MCF 10A (cell line): ENCODE results near the gene HOXB5. TPM values are rescaled to one million over a fixed set of nuclear protein-coding genes. Genes with fewer than 3 reads are reported as not detected.

Experiments
- BruUV-seq: library from RNA; stranded (reverse); fragments of 400-500 nt; replicated peaks from 2 replicates; lab custom pipeline; 2021; lab: Mats Ljungman, UMichigan
- CTCF ChIA-PET: fragments of 300-600 bp; sonication (Branson Sonifier 250); formaldehyde crosslinking; extraction: SDS; loops from one replicate; lab custom pipeline; 2021; ENCODE audit warnings: antibody characterized with exemption, inconsistent platforms; lab: Yijun Ruan, JAX
- POLR2A ChIA-PET: fragments of 300-600, 350-650 bp; sonication (Branson Sonifier 250); formaldehyde crosslinking; extraction: SDS; loops from one replicate; lab custom pipeline; 2020; ENCODE audit warnings: antibody characterized with exemption, inconsistent platforms; lab: Yijun Ruan, JAX
- DNase-seq: peaks from one replicate; pipeline ENCODE4 v3.0.0-alpha.2; 2018; ENCODE audit not compliant: unreplicated experiment
- H3K27ac Mint-ChIP-seq: one replicate; pipeline ENCODE4 v1.8.0; 2022; ENCODE audit warnings: mild to moderate bottlenecking, low read depth, mixed read lengths; ENCODE audit not compliant: unreplicated experiment
- H3K27me3 Mint-ChIP-seq: one replicate; pipeline ENCODE4 v1.8.0; 2022; ENCODE audit warnings: mixed read lengths; ENCODE audit not compliant: insufficient read depth, unreplicated experiment
- H3K36me3 Mint-ChIP-seq: one replicate; pipeline ENCODE4 v1.8.0; 2022; ENCODE audit warnings: mild to moderate bottlenecking, moderate library complexity, mixed read lengths; ENCODE audit not compliant: insufficient read depth, unreplicated experiment
- H3K4me1 Mint-ChIP-seq: one replicate; pipeline ENCODE4 v1.8.0; 2022; ENCODE audit warnings: mixed read lengths; ENCODE audit not compliant: insufficient read depth, unreplicated experiment
- H3K4me3 Mint-ChIP-seq: one replicate; pipeline ENCODE4 v1.8.0; 2022; ENCODE audit warnings: mild to moderate bottlenecking, moderate library complexity, mixed read lengths; ENCODE audit not compliant: unreplicated experiment
- H3K9me3 Mint-ChIP-seq: one replicate; pipeline ENCODE4 v1.8.0; 2022; ENCODE audit warnings: mixed read lengths; ENCODE audit not compliant: unreplicated experiment
- intact Hi-C: fragments of 100-400 bp; cut with micrococcal nuclease; formaldehyde crosslinking; loops from 2 replicates; pipeline ENCODE4 v1.14.1; 2022
- total RNA-seq: library from RNA; stranded (reverse); gene quantifications from 2 replicates; pipeline ENCODE4 v1.2.3, GENCODE V29; 2022
- TF ChIP-seq, protein P1 (sequence below): fragments of 200-600 bp; IDR thresholded peaks from one replicate; pipeline ENCODE4 v1.8.0; 2022; ENCODE audit warnings: antibody characterized with exemption, mild to moderate bottlenecking; ENCODE audit not compliant: unreplicated experiment

HOXB5 gene
- total RNA-seq, 1 experiment from 2014 or later, result not detected

- TF ChIP-seq, protein P1, sequence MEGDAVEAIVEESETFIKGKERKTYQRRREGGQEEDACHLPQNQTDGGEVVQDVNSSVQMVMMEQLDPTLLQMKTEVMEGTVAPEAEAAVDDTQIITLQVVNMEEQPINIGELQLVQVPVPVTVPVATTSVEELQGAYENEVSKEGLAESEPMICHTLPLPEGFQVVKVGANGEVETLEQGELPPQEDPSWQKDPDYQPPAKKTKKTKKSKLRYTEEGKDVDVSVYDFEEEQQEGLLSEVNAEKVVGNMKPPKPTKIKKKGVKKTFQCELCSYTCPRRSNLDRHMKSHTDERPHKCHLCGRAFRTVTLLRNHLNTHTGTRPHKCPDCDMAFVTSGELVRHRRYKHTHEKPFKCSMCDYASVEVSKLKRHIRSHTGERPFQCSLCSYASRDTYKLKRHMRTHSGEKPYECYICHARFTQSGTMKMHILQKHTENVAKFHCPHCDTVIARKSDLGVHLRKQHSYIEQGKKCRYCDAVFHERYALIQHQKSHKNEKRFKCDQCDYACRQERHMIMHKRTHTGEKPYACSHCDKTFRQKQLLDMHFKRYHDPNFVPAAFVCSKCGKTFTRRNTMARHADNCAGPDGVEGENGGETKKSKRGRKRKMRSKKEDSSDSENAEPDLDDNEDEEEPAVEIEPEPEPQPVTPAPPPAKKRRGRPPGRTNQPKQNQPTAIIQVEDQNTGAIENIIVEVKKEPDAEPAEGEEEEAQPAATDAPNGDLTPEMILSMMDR, result no peak
- no peak overlapping the region for H3K27ac Mint-ChIP-seq
These were observed 44.0 kb upstream of the HOXB5 start for GRCh38 chr17:48637323-48638260.

DNA sequence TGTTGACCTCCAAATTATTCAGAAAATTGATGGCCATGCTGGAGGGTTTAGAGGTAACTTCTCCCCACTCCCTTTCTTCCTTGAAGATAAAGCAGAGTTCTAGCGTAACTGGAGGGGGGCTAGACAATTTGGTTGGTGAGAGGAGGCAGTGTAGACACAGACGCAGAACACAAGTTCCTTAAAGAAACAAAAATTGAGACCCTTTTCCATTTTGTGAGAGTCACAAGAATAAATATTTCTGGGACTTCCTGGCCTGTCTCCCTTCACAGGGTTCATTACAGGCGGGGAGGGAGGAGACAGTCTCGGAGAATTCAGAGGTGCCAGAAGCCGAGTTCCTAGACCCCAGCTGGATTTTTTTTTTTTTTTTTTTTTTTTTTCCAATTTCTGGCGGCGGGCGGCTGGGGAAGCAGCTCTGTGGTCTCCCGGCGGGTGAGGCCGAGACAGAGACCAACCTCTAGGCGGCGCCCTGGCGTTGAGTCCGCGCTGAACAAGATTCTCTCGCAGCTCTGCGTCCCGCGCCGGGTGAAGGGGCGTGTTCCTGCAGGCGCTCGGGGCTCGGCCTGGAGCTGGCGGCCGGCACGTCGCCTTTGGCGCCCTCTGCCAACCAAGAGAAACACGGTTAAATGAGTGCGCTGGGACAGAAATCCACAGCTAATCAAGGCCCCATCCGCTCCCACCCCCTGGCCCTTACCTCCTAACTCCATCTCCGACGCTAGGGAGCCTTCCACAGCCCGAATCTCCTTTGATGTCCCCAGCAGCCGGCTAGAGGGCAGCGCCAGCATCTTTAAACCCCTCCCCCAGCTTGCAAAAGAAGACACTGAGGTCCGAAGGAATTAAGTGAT lies 42.8 kb upstream of the HOXB5 start:
- TF ChIP-seq, protein P1, result peak; percentile 47
- peaks cover 8% of the 10 kb centered on the region for H3K4me1 Mint-ChIP-seq
- no TSS peak for BruUV-seq
- DNase-seq, result peak; percentile 49
- ChIA-PET POLR2A (interaction anchor here (0.7 to 1.5 kb wide), 2 partner anchors 9 to 10 kb away, joined by 3 to 5 read pairs; partner anchors contain the start of gene HOXB9), CTCF (interaction anchor here (0.6 to 1.6 kb wide), 10 partner anchors 11 to 591 kb away, joined by 3 to 6 read pairs (median 3); partner anchors contain the start of gene HOXB9)
- H3K4me3 Mint-ChIP-seq, result no peak overlapping the region
- no peaks in the 10 kb centered on the region for H3K9me3 Mint-ChIP-seq
- H3K27ac Mint-ChIP-seq, result no peak overlapping the region
- H3K36me3 Mint-ChIP-seq, result no peaks in the 10 kb centered on the region
- H3K27me3 Mint-ChIP-seq, result peaks cover 90% of the 10 kb centered on the region
- intact Hi-C loops, result no loop called here

More at GRCh38 chr17:48637323-48638260, 44.0 kb upstream of the HOXB5 start:
- Mint-ChIP-seq H3K27me3 (peaks cover 90% of the 10 kb centered on the region), H3K4me1 (peaks cover 8% of the 10 kb centered on the region), H3K4me3 (no peak overlapping the region), H3K9me3 (no peaks in the 10 kb centered on the region), H3K36me3 (no peaks in the 10 kb centered on the region)
- ChIA-PET CTCF (interaction anchor here (0.5 to 1.6 kb wide), 6 partner anchors 13 to 589 kb away, joined by 3 to 6 read pairs (median 4); no protein-coding TSS in a partner anchor), POLR2A (interaction anchor here (0.7 kb wide), 2 partner anchors 10 to 293 kb away, joined by 3 read pairs; no protein-coding TSS in a partner anchor)
- intact Hi-C loops, result no loop called here
- DNase-seq, result peak; percentile 77
- no TSS peak for BruUV-seq

DNA sequence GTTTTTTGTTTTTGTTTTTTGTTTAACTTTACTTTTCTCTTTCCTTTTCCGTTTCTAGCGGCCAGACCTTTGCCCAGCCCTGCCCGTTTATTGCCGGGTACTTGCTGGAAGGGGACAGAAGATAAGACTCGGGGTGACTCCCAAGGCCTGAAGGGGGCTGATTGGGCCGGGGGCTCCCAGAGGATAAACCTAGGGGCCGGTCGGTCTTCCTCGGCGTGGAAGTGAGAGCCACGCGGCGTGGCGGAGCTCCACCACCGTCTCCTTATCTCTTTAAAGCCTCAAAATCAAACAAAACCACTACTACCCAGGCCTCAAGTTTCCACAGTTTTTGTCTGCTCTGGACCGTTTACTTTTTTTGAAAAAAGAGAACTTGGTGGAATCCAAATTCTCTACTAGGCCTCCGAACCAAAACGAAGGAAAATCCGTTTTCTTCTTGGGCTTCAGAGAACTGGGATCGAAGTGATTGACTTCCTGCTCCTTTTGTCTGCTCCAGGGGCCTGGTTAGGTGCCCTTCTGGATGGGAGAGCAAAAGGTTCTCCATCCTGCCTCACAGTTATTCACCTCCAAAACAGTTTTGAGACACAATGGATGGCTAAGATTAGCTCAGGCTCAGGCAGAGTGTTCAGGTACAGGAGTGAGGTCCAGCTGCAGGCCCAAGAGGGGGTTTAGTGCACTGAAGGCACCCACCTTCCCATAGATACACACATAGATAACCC lies 41.1 kb upstream of the HOXB5 start:
- DNase-seq, result no peak
- TF ChIP-seq, protein P1, result no peak
- H3K36me3 Mint-ChIP-seq, result no peaks in the 10 kb centered on the region
- CTCF ChIA-PET, result interaction anchor here (0.6 to 0.7 kb wide), 3 partner anchors 27 to 451 kb away, joined by 3 read pairs; no protein-coding TSS in a partner anchor
- no TSS peak for BruUV-seq
- peaks cover 90% of the 10 kb centered on the region for H3K27me3 Mint-ChIP-seq
- H3K9me3 Mint-ChIP-seq, result no peaks in the 10 kb centered on the region
- peaks cover 8% of the 10 kb centered on the region for H3K4me1 Mint-ChIP-seq
- intact Hi-C loops, result no loop called here
- POLR2A ChIA-PET, result interaction anchor here (0.7 to 1.1 kb wide), 2 partner anchors 258 to 1043 kb away, joined by 3 to 4 read pairs; partner anchors contain the start of gene ATP5MC1
- H3K27ac Mint-ChIP-seq, result no peak overlapping the region
- no peak overlapping the region for H3K4me3 Mint-ChIP-seq
